ENCODE results near the gene GLMP. TPM values are rescaled to one million over a fixed set of nuclear protein-coding genes. Genes with fewer than 3 reads are reported as not detected.
A peak's percentile ranks its signal among the peaks of the same experiment; 100 is the strongest.

Gene GLMP
- total RNA-seq, 2 donors from 2014 or later = 22.7 to 32.2 TPM

- DNase-seq = no peak
- ATAC-seq = no peak
- intact Hi-C loops (cut with DNase I) = loop anchor here (10.0 kb wide), 2 partner anchors 55 to 65 kb away; no protein-coding TSS in a partner anchor
Observed at GRCh38 chr1:156259805-156260204, 35.7 kb downstream of the GLMP start.

GRCh38 chr1:156258859-156259258, 36.6 kb downstream of the GLMP start:
- intact Hi-C loops (cut with DNase I) = loop anchor here (10.0 kb wide), 2 partner anchors 56 to 66 kb away; no protein-coding TSS in a partner anchor
- no peak for ATAC-seq

GRCh38 chr1:156257711-156258110, 37.8 kb downstream of the GLMP start:
- no peak for DNase-seq
- ATAC-seq = no peak
- intact Hi-C loops (cut with DNase I) = loop anchor here (10.0 kb wide), 2 partner anchors 57 to 67 kb away; no protein-coding TSS in a partner anchor

More at GRCh38 chr1:156258859-156259258, 36.6 kb downstream of the GLMP start:
- DNase-seq = no peak

GRCh38 chr1:156253634-156254033, 41.8 kb downstream of the GLMP start:
- DNase-seq = no peak
- no peak for ATAC-seq
- intact Hi-C loops (cut with DNase I) = loop anchor here (10.0 kb wide), 2 partner anchors 61 to 71 kb away; no protein-coding TSS in a partner anchor

- ATAC-seq (peak in 1 of 2 donors; percentile 41), DNase-seq (no peak)
- intact Hi-C loops (cut with DNase I) = loop anchor here (10.0 kb wide), 2 partner anchors 63 to 73 kb away; no protein-coding TSS in a partner anchor
Observed at GRCh38 chr1:156251527-156251926, 44.0 kb downstream of the GLMP start.

- intact Hi-C loops (cut with DNase I) = no loop called here
- ATAC-seq (no peak), DNase-seq (no peak)
Observed at GRCh38 chr1:156249593-156249992, 45.9 kb downstream of the GLMP start.

GRCh38 chr1:156248323-156248683, 47.2 kb downstream of the GLMP start:
- intact Hi-C loops (cut with DNase I) = no loop called here
- no peak for DNase-seq
- no peak for ATAC-seq

- intact Hi-C loops (cut with DNase I) = no loop called here
- DNase-seq = no peak
Observed at GRCh38 chr1:156247460-156248322, 47.8 kb downstream of the GLMP start, which contains the start of gene PAQR6. PAQR6 (minus strand) TSS chr1:156248056; CDS start chr1:156246731, 1,325 bp downstream.

GRCh38 chr1:156246781-156247459, 48.6 kb downstream of the GLMP start:
- peak; percentile 56 for DNase-seq
- ATAC-seq = peak; percentile 51 to 52
- intact Hi-C loops (cut with DNase I) = no loop called here

More at GRCh38 chr1:156247460-156248322, 47.8 kb downstream of the GLMP start, which contains the start of gene PAQR6:
- peak; percentile 29 to 38 for ATAC-seq

GRCh38 chr1:156246241-156246780, 49.2 kb downstream of the GLMP start:
- intact Hi-C loops (cut with DNase I) = no loop called here
- DNase-seq = no peak
- no peak for ATAC-seq

- ATAC-seq = peak; percentile 10 to 22
- intact Hi-C loops (cut with DNase I) = no loop called here
- no peak for DNase-seq
Observed at GRCh38 chr1:156245451-156246232, 49.8 kb downstream of the GLMP start.

GRCh38 chr1:156244712-156245111, 50.8 kb downstream of the GLMP start:
- no peak for DNase-seq

GRCh38 chr1:156244126-156244525, 51.4 kb downstream of the GLMP start:
- intact Hi-C loops (cut with DNase I) = no loop called here
- DNase-seq (no peak), ATAC-seq (no peak)

More at GRCh38 chr1:156244712-156245111, 50.8 kb downstream of the GLMP start:
- intact Hi-C loops (cut with DNase I) = no loop called here
- no peak for ATAC-seq

- DNase-seq (no peak), ATAC-seq (no peak)
- intact Hi-C loops (cut with DNase I) = no loop called here
Observed at GRCh38 chr1:156242738-156243137, 52.7 kb downstream of the GLMP start.

Other genes starting within 250 kb of the GLMP start
- gene UBQLN4, start 241.9 kb downstream of the GLMP start, total RNA-seq = 10 to 100 TPM; 23.6 to 27.2 TPM
- gene LAMTOR2, start 240.9 kb downstream of the GLMP start, total RNA-seq = 10 to 100 TPM; 48.9 to 54.4 TPM
- gene RAB25, start 234.5 kb downstream of the GLMP start, total RNA-seq = not detected
- gene MEX3A, start 213.2 kb downstream of the GLMP start, total RNA-seq = under 1 TPM; 0.15 to 0.42 TPM
- 100 to 1,000 TPM; 264 to 384 TPM for gene LMNA, start 181.0 kb downstream of the GLMP start, total RNA-seq
- gene SEMA4A, start 142.1 kb downstream of the GLMP start, total RNA-seq = 1 to 10 TPM; 2.7 to 3.8 TPM
- gene SLC25A44, start 101.6 kb downstream of the GLMP start, total RNA-seq = 10 to 100 TPM; 16.0 to 23.1 TPM
- gene PMF1, start 82.7 kb downstream of the GLMP start, total RNA-seq = 10 to 100 TPM; 47.4 to 62.8 TPM
- gene BGLAP, start 53.5 kb downstream of the GLMP start, total RNA-seq = under 1 TPM in 1 of 2 donors, not detected in 1; 0.47 TPM
- 1 to 10 TPM in 1 of 2 donors, under 1 TPM in 1; 0.71 to 1.3 TPM for gene PAQR6, start 47.6 kb downstream of the GLMP start, total RNA-seq
- gene SMG5, start 12.9 kb downstream of the GLMP start, total RNA-seq = 10 to 100 TPM; 65.9 to 66.4 TPM
- 1 to 10 TPM; 2.0 to 2.3 TPM for gene TMEM79, start 11.4 kb downstream of the GLMP start, total RNA-seq
- not detected for gene VHLL, start 3.6 kb upstream of the GLMP start, total RNA-seq
- gene CCT3, start 42.6 kb upstream of the GLMP start, total RNA-seq = 100 to 1,000 TPM; 125 to 128 TPM
- 1 to 10 TPM in 1 of 2 donors, not detected in 1; 1.0 TPM for gene TSACC, start 42.8 kb upstream of the GLMP start, total RNA-seq
- gene RHBG, start 73.5 kb upstream of the GLMP start, total RNA-seq = not detected
- 10 to 100 TPM; 69.0 to 81.7 TPM for gene MEF2D, start 205.1 kb upstream of the GLMP start, total RNA-seq

Data from left cardiac atrium (tissue), 4 donors.